NCI-H128 (cell line): Measurements from ENCODE around the gene PCK1.

Experiments used
- DNase-seq: peaks from one replicate; lab custom pipeline; 2025; ENCODE audit not compliant: unreplicated experiment; lab: John Stamatoyannopoulos, UW

Gene PCK1

DNA sequence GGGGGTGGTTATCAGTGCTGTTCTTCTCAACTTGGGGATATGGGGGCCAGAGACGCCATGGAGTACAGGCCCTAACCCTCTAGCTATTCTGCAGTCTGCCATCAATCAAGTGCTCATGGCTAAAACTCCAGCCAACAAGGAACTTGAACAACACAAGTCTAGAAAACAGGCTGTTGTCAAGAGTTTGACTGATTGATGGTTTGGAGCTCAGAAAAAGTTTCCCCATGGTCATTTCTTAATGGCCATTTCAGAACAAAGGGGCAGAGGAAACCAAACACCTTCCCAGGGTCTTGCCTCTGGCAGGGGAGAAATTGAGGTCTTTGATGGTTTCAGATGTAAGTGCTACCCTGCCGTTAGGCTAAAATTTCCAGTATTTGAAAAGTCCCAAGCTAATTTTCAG, 15.1 kb downstream of the PCK1 start:
- DNase-seq = no peak

DNA sequence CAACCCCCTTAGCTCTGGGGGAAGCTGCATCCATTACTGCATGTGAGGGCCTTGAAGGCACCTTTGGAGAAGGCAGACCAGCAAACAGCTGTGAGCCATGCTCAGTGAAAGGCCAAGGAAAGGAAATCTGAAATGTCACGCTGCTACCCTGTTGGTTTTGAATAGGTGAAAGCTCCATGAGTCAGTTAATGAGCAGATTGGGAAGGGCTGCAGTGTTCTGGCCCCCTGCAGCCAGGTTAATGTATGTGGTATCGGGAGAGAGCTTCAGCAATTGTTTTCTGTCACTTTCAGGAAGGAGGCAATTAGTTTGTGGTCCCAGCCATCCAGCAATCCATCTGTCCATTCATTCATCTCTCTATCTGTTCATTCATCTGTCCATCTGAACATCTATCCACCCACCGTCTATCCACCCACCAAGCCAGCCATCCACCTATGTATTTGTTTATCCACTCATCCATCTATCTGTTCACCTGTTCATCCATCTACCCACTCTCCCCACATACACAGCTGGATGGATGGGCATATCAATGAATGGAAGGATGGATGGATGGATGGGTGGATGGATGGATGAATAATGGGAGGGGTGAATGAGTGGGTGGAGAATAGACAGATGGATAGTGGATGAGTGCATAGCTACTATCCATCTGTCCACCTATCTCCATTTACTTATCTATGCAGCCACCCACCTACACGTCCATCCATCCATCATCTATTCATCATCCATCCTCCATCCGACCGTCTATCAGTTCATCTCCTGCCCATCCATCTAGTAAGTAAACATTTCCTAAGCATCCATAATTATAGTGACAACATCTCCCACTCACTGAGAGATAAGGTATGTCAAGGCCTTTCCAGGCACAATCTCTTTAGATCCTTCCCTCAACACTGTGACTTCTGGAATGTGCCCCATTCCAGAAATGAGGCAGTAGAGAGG, 16.0 kb downstream of the PCK1 start:
- no peak for DNase-seq

DNA sequence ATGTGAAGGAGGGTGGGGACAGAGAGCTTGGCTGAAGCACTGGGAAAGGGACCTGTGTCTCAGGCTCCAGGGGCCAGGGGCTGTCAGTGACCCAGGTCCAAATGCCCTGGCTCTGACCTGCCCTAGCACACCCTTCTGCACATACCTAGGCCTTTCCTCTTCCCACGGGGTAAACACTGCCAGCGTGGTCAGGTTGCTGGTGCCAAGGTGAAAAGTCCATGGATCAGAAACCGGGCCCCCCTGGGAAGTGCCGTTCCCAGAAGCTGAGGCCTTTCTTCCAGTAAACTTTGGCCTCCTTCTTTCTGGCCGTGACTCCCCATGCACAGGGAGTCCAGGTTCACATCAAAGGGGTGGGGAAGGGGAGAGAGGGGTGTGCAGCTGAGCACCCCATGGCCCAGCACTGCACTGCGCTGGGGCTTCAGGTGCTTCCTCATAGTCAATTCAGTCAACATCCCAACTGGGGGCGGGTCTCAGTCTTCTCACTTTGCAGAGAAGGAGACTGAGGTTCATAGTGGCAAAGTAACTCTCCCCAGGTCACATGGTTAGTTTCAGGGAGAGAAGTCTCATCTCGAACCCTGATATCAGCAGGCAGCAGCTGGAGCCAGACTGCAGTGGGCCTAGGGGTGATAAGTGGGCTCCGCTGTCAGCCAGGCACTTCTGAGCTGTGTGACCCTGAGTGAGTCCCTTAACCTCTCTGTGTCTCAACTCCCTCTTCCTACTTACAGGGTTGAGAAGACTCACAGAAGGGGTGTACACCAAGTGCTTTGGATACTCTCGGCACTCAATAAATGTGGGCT, 17.0 kb downstream of the PCK1 start:
- no peak for DNase-seq

DNA sequence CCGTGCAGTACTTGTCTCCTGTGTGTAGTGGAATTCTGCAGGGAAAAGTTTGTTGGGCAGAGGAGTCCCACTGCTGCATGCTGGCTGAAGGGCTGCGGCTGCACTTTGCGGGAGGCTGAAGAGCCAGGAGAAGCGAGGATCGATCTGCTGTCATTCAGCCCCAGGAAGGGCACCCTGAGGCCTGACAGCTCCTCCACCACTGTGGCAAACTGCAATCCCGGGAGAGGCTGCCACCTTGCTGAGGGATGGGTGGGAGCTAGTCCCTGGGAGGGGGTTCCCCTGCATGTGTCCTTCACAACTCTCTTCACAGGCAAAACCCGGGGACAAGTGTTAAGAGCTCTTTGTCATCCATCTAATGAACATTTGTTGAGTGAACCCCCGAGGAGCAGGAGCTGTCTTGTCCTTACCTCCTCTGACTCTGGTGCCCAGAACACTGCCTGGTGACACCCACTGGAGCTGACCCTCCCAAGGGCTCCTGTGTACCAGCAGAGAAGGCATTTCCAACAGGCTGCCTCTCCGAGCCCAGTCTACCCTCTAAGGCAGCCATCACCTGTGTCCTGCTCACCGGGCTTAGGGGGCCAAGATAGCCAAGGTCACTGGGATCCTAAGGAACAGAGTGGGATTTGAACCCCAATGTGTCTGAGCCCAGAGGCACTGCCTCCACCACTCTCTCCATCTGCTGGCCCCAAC, 17.7 kb downstream of the PCK1 start:
- DNase-seq = no peak

DNA sequence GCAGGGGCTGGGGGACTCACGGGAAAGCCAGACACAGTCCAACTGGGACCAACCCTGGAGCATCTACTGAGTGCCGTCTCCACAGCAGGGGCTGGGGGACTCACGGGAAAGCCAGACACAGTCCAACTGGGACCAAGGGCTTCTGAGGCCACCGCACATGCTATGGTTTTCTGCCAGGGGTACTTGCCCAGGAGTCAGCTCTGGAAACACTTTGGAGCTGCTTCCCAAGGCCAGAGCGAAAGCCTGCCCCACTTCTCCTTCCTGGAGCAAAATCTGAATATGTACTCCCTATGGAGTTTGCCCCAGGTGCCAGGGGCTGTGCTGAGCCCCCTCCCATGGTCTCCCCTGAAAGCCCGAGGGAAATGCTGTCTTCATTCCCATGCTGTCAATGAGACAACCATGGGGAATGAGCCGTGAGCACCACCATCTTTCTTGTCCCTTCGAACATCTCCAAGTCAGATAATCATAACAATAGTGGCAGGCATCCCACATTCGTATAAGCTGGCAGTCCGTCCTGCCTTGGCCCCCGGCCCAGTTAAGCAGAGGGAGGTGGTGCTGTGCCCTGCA, 18.5 kb downstream of the PCK1 start:
- no peak for DNase-seq

DNA sequence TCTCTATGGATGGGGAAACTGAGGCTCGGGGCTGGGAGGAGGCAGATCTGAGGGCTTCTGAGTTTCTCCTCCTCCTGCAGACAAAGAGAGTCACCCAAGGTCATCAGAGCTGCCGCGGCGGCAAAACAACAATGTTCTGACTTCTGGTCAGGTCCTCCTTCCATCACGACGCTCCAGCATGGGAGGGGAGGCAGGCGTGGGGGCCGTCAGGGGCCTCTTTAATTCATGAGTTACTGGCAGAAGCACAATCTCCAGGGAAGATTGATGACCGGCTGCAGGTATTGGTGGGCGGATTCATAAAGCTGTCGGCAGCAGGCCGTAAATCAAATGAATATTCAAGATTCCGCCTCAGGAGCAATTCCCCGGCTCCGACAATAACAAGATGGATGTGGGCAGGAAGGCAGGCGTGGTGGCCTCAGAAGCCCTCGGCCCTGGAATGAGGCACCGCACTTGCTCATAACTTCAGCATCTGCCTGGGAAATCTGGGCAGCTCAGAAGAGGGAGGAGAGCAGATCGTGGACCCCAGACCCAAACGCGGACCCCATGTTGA, 19.1 kb downstream of the PCK1 start:
- DNase-seq = no peak

DNA sequence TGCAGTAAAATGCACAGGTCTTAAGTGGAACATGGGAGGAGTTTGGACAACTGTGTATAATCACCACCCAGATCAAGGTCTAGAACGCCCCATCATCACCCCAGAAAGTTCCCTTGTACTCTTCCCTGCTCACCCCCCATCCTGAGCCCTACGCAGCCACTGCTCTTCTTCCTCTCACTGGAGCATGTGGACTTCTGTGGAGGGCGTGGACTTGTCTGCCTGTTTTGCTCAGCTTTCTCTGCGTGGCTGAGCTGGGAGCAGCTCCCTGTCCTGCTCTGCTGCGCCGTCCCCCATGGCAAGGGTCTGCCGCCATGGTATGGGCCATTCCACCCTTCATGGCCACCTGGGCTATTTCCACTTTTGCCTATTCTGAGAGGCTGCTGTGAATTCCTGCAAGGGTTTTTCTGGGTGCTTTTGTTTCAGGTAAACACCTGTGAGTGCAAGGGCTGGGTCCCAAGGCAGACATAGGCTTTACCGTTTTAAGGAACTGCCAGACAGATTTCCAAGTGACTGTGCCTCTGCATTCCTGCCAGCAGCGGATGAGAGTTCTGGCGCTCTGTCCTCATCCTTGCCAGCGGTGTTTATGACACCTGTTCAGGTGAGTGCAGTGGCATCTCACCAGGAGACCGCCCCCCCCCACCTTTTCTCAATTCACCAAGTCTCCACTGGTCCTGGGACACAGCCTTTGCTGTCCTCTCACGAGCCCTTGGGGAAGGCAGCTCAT, 19.7 kb downstream of the PCK1 start:
- no peak for DNase-seq

DNA sequence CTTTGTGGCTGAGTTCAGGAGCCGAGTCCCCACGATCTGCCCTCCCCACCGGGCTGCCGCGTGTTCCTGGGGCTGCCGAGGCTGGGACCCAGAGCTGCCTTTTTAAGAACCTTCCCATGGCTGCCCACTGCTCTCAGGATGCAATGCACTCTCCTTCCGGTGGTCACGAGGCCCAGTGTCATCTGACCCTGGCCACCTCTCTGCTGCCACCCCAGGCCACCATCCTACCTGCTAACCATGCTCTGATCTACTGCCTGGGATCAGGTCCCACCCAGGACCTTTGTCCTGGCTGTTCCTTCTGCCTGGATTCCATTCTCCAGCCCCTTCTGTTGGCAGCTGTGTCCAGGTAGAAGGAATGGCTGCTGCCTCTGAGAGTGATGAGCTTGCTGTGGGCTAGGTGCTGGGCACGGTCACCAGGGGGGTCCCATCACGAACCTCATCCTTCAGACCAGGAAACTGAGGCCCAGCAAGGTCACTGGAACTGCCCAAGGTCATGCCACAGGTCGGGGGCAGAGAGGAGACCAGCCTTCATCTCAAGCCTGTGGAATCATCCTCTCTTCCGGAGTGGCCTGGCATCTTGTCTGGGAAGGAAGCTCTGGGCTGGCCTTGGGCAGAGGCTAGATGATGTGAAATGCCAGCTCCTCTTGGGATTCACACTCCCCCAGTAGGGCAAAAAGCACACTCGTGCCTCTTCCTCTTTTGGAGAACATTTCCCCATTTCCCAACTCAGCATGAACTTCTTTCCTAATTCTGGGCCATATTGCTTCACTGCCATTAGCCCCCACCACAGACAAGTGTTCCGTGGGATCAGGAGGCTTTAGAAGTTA, 20.5 kb downstream of the PCK1 start:
- DNase-seq = no peak

DNA sequence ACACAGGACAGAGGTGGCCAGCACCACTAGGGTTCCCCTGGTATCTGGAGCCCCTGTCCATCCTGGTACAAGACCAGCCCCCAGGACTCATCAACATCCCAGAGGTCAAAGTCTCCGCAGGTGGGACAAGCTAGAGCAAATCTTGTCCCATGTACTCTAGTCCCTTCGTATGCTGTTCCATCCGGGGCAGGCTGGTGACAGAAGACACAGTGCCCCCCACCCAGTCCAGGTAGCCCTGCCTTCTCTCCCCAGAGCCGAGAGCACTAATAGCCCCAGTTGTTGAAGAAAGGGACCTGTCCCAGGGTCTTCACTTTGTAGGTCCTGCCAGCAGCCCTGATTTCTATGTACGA, 21.1 kb downstream of the PCK1 start:
- no peak for DNase-seq

DNA sequence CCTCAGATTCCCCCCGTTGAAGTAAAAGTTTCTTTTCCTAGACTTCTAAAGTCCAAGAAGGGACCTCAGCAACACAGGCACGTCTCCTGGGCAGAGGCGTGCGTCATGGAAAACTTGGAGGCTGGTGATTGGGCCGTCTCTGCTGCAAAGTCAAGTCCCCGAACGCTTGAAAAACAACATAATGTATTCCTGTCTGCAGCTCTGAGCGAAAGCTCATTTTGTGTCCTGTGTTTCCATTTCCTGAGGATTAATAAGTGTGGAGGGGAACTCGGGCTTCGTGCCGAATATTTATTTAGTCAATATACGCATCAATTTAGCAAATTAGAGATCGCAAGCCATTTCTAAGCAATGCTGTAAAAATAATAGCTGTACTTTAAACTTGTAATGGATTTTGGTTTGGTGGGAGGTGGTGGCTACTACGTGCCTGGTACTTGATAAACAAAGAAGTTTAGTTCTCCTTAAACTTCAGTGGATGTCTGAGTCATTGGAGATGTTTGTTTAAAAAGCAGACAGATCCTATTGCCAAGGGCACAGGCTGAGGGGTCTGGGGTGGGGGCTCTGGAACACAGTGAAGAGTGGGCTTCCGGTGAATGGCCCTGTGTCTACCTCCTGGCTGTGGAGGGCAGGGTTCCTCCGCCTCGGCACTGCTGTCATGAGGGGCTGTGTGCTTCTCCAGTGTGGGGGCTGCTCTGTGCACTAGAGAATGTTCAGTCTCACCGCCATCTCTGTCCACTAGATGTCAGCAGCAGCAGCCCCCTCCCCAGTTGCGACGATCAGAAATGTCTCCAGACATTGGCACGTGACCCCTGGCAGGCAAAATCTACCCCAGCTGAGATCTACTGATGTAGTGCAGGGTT, 21.8 kb downstream of the PCK1 start:
- DNase-seq = no peak

DNA sequence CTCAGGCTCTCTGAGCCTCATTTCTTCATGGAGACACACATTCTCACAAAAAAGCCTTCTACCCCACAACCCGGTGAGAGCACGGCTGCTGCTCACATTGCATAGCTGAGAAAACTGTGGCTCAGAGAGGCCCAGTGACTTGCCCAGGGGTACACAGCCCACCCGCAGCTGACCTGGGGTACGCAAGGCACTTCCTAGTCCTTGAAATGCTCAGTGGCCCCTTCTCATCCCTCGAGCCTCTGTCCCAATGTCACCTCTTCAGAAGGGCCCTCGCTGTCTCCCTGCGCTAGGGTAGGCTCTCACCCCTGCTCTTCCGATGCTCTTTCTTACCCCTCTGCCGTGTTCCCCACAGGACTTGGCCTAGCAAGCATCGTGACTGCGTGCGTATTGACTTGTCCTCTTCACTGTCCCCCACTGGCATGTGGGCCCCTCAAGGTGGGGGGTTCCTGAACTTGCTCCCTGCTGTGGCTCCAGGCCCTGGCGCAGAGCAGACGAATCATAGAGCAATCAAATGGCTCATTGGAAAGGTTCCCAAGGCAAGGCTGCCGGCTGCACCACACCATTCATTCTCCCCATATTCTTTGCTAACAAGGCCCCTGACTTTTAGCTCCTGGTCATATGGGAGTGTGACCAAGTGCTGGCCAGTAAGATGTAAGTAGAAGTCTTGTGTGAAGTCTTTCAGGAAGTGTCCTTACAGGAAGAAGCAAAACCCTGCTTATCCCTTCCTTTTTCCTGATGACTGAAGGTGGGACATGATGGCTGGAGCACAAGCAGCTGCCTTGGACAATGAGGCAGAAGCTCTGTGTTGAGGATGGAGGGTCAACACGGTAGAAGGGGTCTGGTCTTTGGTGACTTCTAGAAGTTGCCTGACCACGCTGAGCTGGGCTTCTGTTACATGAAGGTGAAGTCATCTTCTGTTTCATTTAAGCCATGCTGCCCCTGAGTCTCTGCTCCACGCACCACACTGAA, 22.7 kb downstream of the PCK1 start:
- DNase-seq = no peak

DNA sequence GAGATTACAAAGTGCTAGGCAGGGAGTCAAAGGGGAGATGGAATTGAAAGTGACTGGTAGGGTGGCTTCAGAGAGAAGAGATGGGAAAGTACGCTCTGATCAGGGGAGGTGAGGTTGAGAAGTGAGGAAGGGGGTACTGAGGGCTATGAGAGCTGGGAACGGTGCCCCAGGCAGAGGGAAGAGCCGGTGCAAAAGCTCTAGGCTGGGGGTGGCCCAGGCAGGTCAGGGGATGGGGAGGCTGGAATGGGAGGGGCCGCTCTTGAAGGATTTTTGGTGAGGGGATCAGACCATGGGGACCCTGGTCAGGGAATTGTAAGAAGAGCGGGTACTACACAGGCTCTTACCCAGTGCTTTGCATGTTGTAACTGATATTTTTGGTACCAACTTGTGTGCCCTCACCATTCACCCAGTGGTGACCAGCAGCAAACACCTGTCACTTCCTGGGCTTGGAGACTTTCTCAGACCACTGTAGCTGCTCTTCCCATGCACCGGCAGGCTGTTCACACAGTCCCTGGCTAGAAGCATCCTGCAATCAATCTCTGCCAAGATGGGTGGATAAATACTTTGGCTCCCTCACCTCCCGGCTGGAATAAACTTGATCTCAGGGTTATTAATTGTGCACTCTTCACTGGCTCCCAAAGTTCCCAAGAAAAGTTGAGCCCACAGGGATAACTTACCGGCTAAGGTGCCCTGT, 24.0 kb downstream of the PCK1 start:
- DNase-seq = no peak

DNA sequence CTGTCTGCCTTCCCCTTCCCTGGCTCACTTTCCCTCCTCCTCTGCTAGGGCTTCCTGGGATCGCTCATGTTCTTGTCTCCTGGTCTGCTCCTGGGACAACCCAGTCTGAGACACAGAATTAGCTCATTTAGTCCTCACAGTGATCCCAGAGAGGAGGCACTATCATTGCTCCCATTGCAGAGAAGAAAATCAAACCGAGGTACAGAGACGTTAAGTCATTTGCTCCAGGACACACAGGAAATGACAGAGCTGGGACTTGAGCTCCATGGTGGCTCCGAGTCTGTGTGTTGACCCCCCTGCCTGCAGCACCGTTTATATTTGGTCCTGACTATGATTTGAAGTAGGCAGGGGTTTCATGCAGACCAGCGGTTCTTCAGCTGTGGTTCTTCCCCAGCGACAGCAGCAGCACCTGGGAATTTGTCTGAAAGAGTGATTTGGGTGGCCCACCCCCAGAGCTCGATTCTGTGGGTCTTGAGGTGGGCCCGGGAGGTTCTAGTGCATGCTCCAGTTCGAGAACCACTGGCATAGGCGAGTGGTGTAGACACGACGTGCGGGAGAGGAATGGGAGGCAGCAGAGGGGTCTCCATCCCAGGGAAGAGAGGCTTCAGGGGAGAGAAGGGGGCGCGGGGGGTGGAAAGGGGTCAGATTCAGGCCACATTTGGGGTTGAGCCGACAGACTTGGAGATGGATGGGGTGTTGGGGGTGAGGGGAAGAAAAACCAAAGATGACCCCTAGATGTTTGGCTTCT, 24.7 kb downstream of the PCK1 start:
- DNase-seq = no peak

DNA sequence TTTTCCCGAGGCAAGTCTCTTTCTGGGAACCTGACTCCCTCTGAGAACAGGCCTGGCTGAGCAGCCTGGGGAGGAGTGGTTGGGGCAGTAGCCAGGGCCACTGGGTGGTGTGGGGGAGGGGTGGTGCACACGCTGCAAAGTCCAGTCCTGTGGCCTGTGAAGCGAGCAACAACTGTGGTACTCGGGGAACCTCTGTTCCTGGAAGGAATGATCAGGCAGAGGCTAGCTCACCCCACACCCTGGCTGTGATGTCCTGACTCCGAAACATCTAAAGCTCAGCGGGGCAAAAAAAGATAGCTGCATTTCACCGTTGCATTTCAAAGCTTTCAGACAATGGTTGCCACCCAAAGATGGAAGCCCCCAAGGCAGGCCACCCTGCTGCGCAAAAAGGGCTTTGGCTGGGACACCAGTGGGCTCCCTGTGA, 25.5 kb downstream of the PCK1 start:
- DNase-seq = no peak

DNA sequence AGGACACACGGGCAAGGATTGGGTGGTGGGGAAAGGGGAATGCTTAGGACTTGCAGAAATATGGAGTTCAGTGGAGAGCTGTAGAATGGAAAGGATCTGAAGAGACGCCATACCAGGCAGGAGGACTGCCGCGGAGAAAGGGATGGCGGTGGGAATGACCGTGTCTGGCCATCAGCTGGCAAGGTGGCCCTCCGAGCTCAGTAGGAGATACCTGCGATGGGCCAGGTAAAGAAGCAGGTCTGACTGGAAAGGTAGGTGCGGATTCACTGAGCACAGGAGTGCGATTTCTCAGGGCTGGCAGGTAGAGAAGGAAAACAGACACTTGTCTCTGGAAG, 26.0 kb downstream of the PCK1 start:
- DNase-seq = no peak

DNA sequence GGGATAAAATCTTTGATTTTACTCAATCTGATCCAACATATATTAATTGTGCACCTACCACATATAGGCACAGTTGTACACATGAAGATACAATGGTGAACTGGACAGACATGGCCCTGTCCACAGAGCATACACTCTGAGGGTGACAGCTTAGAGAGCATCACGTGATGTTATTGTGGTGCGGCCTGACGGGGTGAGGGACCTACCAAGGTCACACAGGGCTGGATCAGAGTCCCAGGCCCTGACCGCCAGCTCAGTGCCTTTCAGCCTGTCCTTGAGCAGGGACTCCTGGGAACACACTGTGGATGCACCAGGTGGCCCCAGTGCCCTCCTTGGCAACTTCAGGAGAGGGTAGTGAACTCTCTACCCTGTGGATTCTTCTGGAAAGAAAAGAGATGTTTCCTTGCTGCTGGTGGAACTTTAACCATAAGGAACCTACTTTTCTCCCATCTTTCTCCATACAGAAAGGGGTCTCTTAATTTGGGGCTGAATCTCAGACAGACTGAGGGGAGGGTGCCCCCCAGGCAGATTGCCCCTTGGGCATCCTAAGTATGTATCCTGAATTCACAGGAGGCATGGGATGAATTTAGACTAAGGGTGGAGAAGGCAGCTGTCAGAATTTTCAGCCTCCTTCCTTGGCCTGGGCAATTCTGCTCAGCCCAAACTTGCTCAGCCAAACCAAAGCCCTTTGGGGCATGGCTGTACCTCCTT, 26.5 kb downstream of the PCK1 start:
- DNase-seq = no peak
